ENCODE measurements around the gene CMSS1. TPM values are rescaled to one million over a fixed set of nuclear protein-coding genes. Genes with fewer than 3 reads are reported as not detected.
A peak's percentile ranks its signal among the peaks of the same experiment; 100 is the strongest.

CMSS1 gene
- total and polyA plus RNA-seq, 2 of the 13 experiments (the other 11 are each of a cell fraction or from before 2014, with no cell fraction given): 6.4 to 48.7 TPM

- TF ChIP-seq ZNF33A (CRISPR knock-in tag; IDR thresholded peaks at IDR 0.05; ENCODE audit: borderline replicate concordance) (no peak), ELF1 (CRISPR knock-in tag; IDR thresholded peaks at IDR 0.05) (no peak), HDAC6 (IDR thresholded peaks at IDR 0.05; ENCODE audit: low read depth, low read length) (no peak), SALL1 (CRISPR knock-in tag; IDR thresholded peaks at IDR 0.05) (peak; percentile 10; the same call in 1 of the 2 replicates), MED1 (CRISPR knock-in tag; IDR thresholded peaks at IDR 0.05) (peak; percentile 64), TBL1XR1 (IDR thresholded peaks at IDR 0.05; ENCODE audit: borderline replicate concordance, low read length, partially characterized antibody) (no peak), SOX5 (CRISPR knock-in tag; IDR thresholded peaks at IDR 0.05; ENCODE audit: borderline replicate concordance) (peak; percentile 73), MYNN (CRISPR knock-in tag; IDR thresholded peaks at IDR 0.05; ENCODE audit: low read depth) (no peak), UBTF (CRISPR knock-in tag; IDR thresholded peaks at IDR 0.05) (no peak), HNF4A (CRISPR knock-in tag; IDR thresholded peaks at IDR 0.05) (peak; percentile 57), GLI4 (CRISPR knock-in tag; IDR thresholded peaks at IDR 0.05; ENCODE audit: borderline replicate concordance) (no peak), KDM5A (IDR thresholded peaks at IDR 0.05; ENCODE audit: borderline replicate concordance, low read length) (no peak), POLR2A (IDR thresholded peaks at IDR 0.05; ENCODE audit: insufficient read depth in 1 of 2, low read depth in 2 of 2, low read length in 2 of 2) (no peak), ZNF503 (CRISPR knock-in tag; IDR thresholded peaks at IDR 0.05) (0 out of 2 replicates have a peak, but pooled peaks have one; percentile 37), E2F1 (CRISPR knock-in tag; IDR thresholded peaks at IDR 0.05) (no peak), ATF2 (CRISPR knock-in tag; IDR thresholded peaks at IDR 0.05) (peak; percentile 45; the same call in 1 of the 2 replicates), ZNF264 (CRISPR knock-in tag; IDR thresholded peaks at IDR 0.05) (peak; percentile 92; the same call in 1 of the 2 replicates), POGK (CRISPR knock-in tag; conservative IDR thresholded peaks at IDR 0.05) (no peak), ZBTB7A (CRISPR knock-in tag; IDR thresholded peaks at IDR 0.05) (no peak), ZNF282 (IDR thresholded peaks at IDR 0.05; ENCODE audit: partially characterized antibody) (no peak), HOXA3 (CRISPR knock-in tag; IDR thresholded peaks at IDR 0.05) (peak; percentile 47; the same call in 1 of the 2 replicates)
Observed at GRCh38 chr3:99923873-99924272, 106.2 kb downstream of the CMSS1 start (continued).

Measured in HepG2 (cell line).